ENCODE results near the gene PLRG1.

- TF ChIP-seq CTCF (IDR thresholded peaks at IDR 0.05) (no peak), POLR2AphosphoS5 (IDR thresholded peaks at IDR 0.05) (no peak), POLR2A (IDR thresholded peaks at IDR 0.05; ENCODE audit: low read depth) (no peak), EP300 (IDR thresholded peaks at IDR 0.05) (no peak)
Measured at GRCh38 chr4:154545689-154546088, 4.5 kb downstream of the PLRG1 start.

Measured in esophagus muscularis mucosa (tissue), 4 donors.